SH-SY5Y (cell line): ENCODE measurements around the gene GCFC2.

Experiments
- GATA2 ChIP-seq: IDR thresholded peaks from 2 replicates; pipeline ENCODE4 v1.6.1; 2011; ENCODE audit warnings: mild to moderate bottlenecking, low read depth, low read length
- GATA3 ChIP-seq: IDR thresholded peaks from 2 replicates; pipeline ENCODE4 v1.6.1; 2011; ENCODE audit warnings: low read depth, mild to moderate bottlenecking, low read length, moderate library complexity

DNA sequence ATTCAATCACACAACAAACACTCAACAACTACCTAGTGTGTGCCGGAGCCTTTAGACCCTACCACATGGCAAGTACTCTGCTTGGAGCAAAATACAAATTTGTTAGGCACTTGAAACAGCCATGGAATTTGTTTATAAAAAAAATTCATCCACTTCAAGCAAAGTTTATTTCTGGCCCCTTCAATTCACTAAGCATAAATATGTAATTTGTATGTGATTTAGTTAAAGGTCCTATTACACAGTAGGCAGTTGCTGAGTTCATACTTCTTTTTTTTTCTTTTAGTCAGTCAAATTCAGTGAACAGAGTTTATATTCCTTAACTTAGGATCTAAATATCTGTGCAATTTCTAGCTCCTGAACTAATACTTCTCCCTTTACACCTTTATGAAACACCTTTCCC is 22.5 kb downstream of the GCFC2 start:
- TF ChIP-seq GATA3 (no peak), GATA2 (no peak)
